PFSK-1 (cell line): Measurements from ENCODE around the gene NPPA.

ENCODE experiments used
- POLR2AphosphoS5 ChIP-seq: IDR thresholded peaks from 2 replicates; pipeline ENCODE4 v1.6.1; 2012; ENCODE audit warnings: low read depth, mild to moderate bottlenecking, control low read depth, low read length, moderate library complexity
- SIN3A ChIP-seq: IDR thresholded peaks from 2 replicates; pipeline ENCODE4 v1.6.1; 2012; ENCODE audit warnings: mild to moderate bottlenecking, low read length, moderate library complexity, borderline replicate concordance; ENCODE audit not compliant: insufficient read depth
- TAF1 ChIP-seq: IDR thresholded peaks from 2 replicates; pipeline ENCODE4 v1.6.1; 2012; ENCODE audit warnings: low read length, control low read depth, borderline replicate concordance; ENCODE audit not compliant: insufficient read depth

DNA sequence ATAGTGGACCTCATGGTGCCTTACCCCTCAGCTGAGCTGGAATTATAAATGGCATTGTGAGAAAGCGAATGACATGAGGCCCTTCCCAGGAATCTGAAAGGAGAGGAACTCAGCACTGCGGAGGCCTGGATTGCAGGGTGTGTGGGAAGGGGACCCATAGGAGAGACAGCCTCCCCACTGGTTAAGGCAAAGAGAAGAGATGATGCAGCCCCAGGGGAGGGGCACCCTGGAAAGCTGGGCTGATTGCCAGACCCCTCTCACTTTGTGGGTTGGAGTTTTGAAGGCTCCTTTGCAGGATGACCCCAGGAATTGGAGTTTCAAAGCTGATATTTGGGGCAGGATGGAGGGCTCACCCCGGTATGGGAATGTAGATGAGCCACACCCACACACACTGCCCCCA lies 9.1 kb upstream of the NPPA start:
- TF ChIP-seq SIN3A (no peak), POLR2AphosphoS5 (no peak), TAF1 (no peak)
